ENCODE results near the gene LCOR. TPM values are rescaled to one million over a fixed set of nuclear protein-coding genes. Genes with fewer than 3 reads are reported as not detected.

The LCOR gene
- polyA plus RNA-seq, 1 experiment, result 11.6 TPM

- Histone ChIP-seq H3K27ac (ENCODE audit: low read depth, low read length) (no peak overlapping the region), H3K27me3 (ENCODE audit: control insufficient read depth, insufficient read depth, low read length) (no peaks in the 10 kb centered on the region), H3K4me3 (ENCODE audit: low read depth, low read length) (no peak overlapping the region), H3K9me3 (ENCODE audit: control insufficient read depth, insufficient read depth, low read length) (no peaks in the 10 kb centered on the region; the same call in 1 of the 2 replicates)
- POLR2A ChIA-PET, result no interaction called here
- no peak for DNase-seq (ENCODE audit: low read depth, low spot score)
- TF ChIP-seq CTCF (IDR thresholded peaks at IDR 0.05; ENCODE audit: low read depth, low read length), result no peak
- CTCF ChIA-PET, result interaction anchor here (0.5 to 0.6 kb wide), 2 partner anchors 591 to 1565 kb away, joined by 3 to 4 read pairs; no protein-coding TSS in a partner anchor
These were observed 11.3 kb upstream of the LCOR start for GRCh38 chr10:96820765-96821164.

GRCh38 chr10:96826438-96826837 lies 5.7 kb upstream of the LCOR start:
- ChIA-PET POLR2A (no interaction called here), CTCF (interaction anchor here (0.8 to 1.7 kb wide), 4 partner anchors 21 to 384 kb away, joined by 3 to 7 read pairs (median 4); no protein-coding TSS in a partner anchor)
- Histone ChIP-seq H3K4me3 (ENCODE audit: low read depth, low read length) (no peak overlapping the region), H3K27ac (ENCODE audit: low read depth, low read length) (no peak overlapping the region), H3K27me3 (ENCODE audit: control insufficient read depth, insufficient read depth, low read length) (peaks cover 4% of the 10 kb centered on the region), H3K9me3 (ENCODE audit: control insufficient read depth, insufficient read depth, low read length) (no peaks in the 10 kb centered on the region)
- no peak for TF ChIP-seq CTCF (IDR thresholded peaks at IDR 0.05; ENCODE audit: low read depth, low read length)
- no peak for DNase-seq (ENCODE audit: low read depth, low spot score)

GRCh38 chr10:96828609-96829008 lies 3.5 kb upstream of the LCOR start:
- ChIA-PET CTCF (interaction anchor here (1.5 to 1.7 kb wide), 2 partner anchors 65 to 433 kb away, joined by 5 to 6 read pairs; no protein-coding TSS in a partner anchor), POLR2A (no interaction called here)
- no peak for DNase-seq (ENCODE audit: low read depth, low spot score)
- H3K27me3 ChIP-seq (ENCODE audit: control insufficient read depth, insufficient read depth, low read length), result peaks cover 4% of the 10 kb centered on the region
- TF ChIP-seq CTCF (IDR thresholded peaks at IDR 0.05; ENCODE audit: low read depth, low read length), result no peak
- no peaks in the 10 kb centered on the region; the same call in 1 of the 2 replicates for H3K9me3 ChIP-seq (ENCODE audit: control insufficient read depth, insufficient read depth, low read length)
- no peak overlapping the region for H3K27ac ChIP-seq (ENCODE audit: low read depth, low read length)
- H3K4me3 ChIP-seq (ENCODE audit: low read depth, low read length), result no peak overlapping the region

- POLR2A ChIA-PET, result no interaction called here
- no peak overlapping the region for H3K4me3 ChIP-seq (ENCODE audit: low read depth, low read length)
- H3K9me3 ChIP-seq (ENCODE audit: control insufficient read depth, insufficient read depth, low read length), result no peaks in the 10 kb centered on the region; the same call in 1 of the 2 replicates
- peaks cover 4% of the 10 kb centered on the region for H3K27me3 ChIP-seq (ENCODE audit: control insufficient read depth, insufficient read depth, low read length)
- no peak for DNase-seq (ENCODE audit: low read depth, low spot score)
- no peak for TF ChIP-seq CTCF (IDR thresholded peaks at IDR 0.05; ENCODE audit: low read depth, low read length)
- CTCF ChIA-PET, result interaction anchor here (1.1 to 1.7 kb wide), 5 partner anchors 40 to 454 kb away, joined by 3 to 6 read pairs (median 5); no protein-coding TSS in a partner anchor
- no peak overlapping the region for H3K27ac ChIP-seq (ENCODE audit: low read depth, low read length)
These were observed 2.9 kb upstream of the LCOR start for GRCh38 chr10:96829029-96829773.

Measured in AG04450 (cell line).